A549 (cell line): ENCODE data around the gene HOXA4. TPM values are rescaled to one million over a fixed set of nuclear protein-coding genes. Genes with fewer than 3 reads are reported as not detected.

ENCODE experiments used
- ATAC-seq, 2 experiments: fragments of 200-7000 bp in 1 of 2; fragments of >200 bp in 1 of 2; cut with Nextera tagmentation in 1 of 2; cut with Tn5 transposase in 1 of 2; 3 replicates each; pipeline versions ENCODE4 v1.8.0 to v1.9.1; 2018 to 2020; ENCODE audit warnings: mild to moderate bottlenecking in 1 of 2, moderate library complexity in 1 of 2
- CTCF ChIA-PET: fragments of 300-600 bp; sonication (Branson Sonifier 250); formaldehyde crosslinking; extraction: SDS; loops from one replicate; lab custom pipeline; 2021; ENCODE audit warnings: antibody characterized with exemption, inconsistent platforms; lab: Yijun Ruan, JAX
- POLR2A ChIA-PET: fragments of 350-600 bp; formaldehyde crosslinking; extraction: SDS; loops from one replicate; lab custom pipeline; 2021; ENCODE audit warnings: antibody characterized with exemption, inconsistent platforms; lab: Yijun Ruan, JAX
- DNase-seq, 2 experiments: peaks; one replicate each; pipeline versions ENCODE4 v3.0.0 to v3.0.0-alpha.2; 2011 to 2016; ENCODE audit warnings: low read depth in 1 of 2, low spot score in 1 of 2
- FAIRE-seq: peaks from 2 replicates; lab custom pipeline; 2011; peaks lifted over from hg19 to GRCh38; lab: Jason Lieb, UNC
- H3K27ac ChIP-seq, 2 experiments: fragments of >200 bp; sonication (Bioruptor Twin); formaldehyde crosslinking; 3 replicates each; pipeline ENCODE4 v1.5.1; 2016 to 2017
- H3K4me1 ChIP-seq: fragments of >200 bp; sonication (Bioruptor Twin); formaldehyde crosslinking; 3 replicates; pipeline ENCODE4 v1.6.1; 2016
- H3K4me2 ChIP-seq: fragments of >200 bp; sonication (Bioruptor Twin); formaldehyde crosslinking; 3 replicates; pipeline ENCODE4 v1.6.1; 2016
- H3K4me3 ChIP-seq: fragments of >200 bp; sonication (Bioruptor Twin); formaldehyde crosslinking; 3 replicates; pipeline ENCODE4 v1.5.1; 2016
- H3K9me3 ChIP-seq: fragments of >200 bp; sonication (Bioruptor Twin); formaldehyde crosslinking; 3 replicates; pipeline ENCODE4 v1.6.1; 2016
- BHLHE40 ChIP-seq: IDR thresholded peaks from 2 replicates; pipeline ENCODE4 v1.6.1; 2012; ENCODE audit warnings: low read depth, low read length, inconsistent platforms
- CEBPB ChIP-seq, 2 experiments: fragments of >200 bp in 1 of 2; sonication (Bioruptor Twin) in 1 of 2; formaldehyde crosslinking in 1 of 2; IDR thresholded peaks; 2 replicates each; pipeline ENCODE4 v1.6.1; 2012 to 2016
- CHD4 ChIP-seq: fragments of 200-600 bp; sonication (generic); IDR thresholded peaks from 2 replicates; pipeline ENCODE4 v1.6.1; 2016; ENCODE audit warnings: antibody characterized with exemption, mild to moderate bottlenecking, borderline replicate concordance
- E2F6 ChIP-seq: IDR thresholded peaks from 2 replicates; pipeline ENCODE4 v1.6.1; 2012; ENCODE audit warnings: low read depth, borderline replicate concordance
- EHMT2 ChIP-seq: fragments of 200-600 bp; sonication (generic); IDR thresholded peaks from 2 replicates; pipeline ENCODE4 v1.6.1; 2016; ENCODE audit warnings: antibody characterized with exemption, low read depth, mild to moderate bottlenecking, moderate library complexity
- FOXS1 ChIP-seq: fragments of 250-450 bp; sonication (Bioruptor Pico); IDR thresholded peaks from 2 replicates; pipeline ENCODE4 v1.5.0; 2020; ENCODE audit warnings: mild to moderate bottlenecking, moderate library complexity
- HES2 ChIP-seq: fragments of >200 bp; sonication (Bioruptor Twin); formaldehyde crosslinking; IDR thresholded peaks from 2 replicates; pipeline ENCODE4 v1.6.1; 2016
- HMGXB4 ChIP-seq: fragments of 250-450 bp; sonication (Bioruptor Pico); IDR thresholded peaks from 2 replicates; pipeline ENCODE4 v1.5.0; 2021; ENCODE audit warnings: mild to moderate bottlenecking, moderate library complexity, borderline replicate concordance
- MAFK ChIP-seq: fragments of 450-650 bp; IDR thresholded peaks from 2 replicates; pipeline ENCODE4 v1.6.1; 2014; ENCODE audit not compliant: partially characterized antibody
- MYC ChIP-seq: IDR thresholded peaks from 2 replicates; pipeline ENCODE4 v1.6.1; 2012; ENCODE audit warnings: mild to moderate bottlenecking, inconsistent platforms, low read length, improper control_type of control experiment, borderline replicate concordance
- NPAS2 ChIP-seq: fragments of 250-450 bp; sonication (Bioruptor Pico); IDR thresholded peaks from 2 replicates; pipeline ENCODE4 v1.8.0; 2022; ENCODE audit warnings: mild to moderate bottlenecking, moderate library complexity, borderline replicate concordance
- PBX3 ChIP-seq: IDR thresholded peaks from 2 replicates; pipeline ENCODE4 v1.6.1; 2012
- RAD21 ChIP-seq, 2 experiments: fragments of >200 bp in 1 of 2; sonication (Bioruptor Twin) in 1 of 2; formaldehyde crosslinking in 1 of 2; IDR thresholded peaks in 1 of 2; conservative IDR thresholded peaks in 1 of 2; 2 replicates in 1 of 2; 3 replicates in 1 of 2; pipeline ENCODE4 v1.6.1; 2012 to 2018; ENCODE audit warnings: inconsistent platforms in 1 of 2
- REST ChIP-seq: fragments of 200-600 bp; sonication (generic); IDR thresholded peaks from 2 replicates; pipeline ENCODE4 v1.6.1; 2016; ENCODE audit warnings: antibody characterized with exemption, mild to moderate bottlenecking, moderate library complexity
- RNF2 ChIP-seq: fragments of 200-600 bp; sonication (generic); IDR thresholded peaks from 2 replicates; pipeline ENCODE4 v1.6.1; 2016; ENCODE audit warnings: low read depth, mild to moderate bottlenecking, antibody characterized with exemption, moderate library complexity, borderline replicate concordance
- TFCP2L1 ChIP-seq: fragments of 250-450 bp; sonication (Bioruptor Pico); IDR thresholded peaks from 2 replicates; pipeline ENCODE4 v1.5.0; 2021; ENCODE audit warnings: mild to moderate bottlenecking
- TP53 ChIP-seq: fragments of 250-450 bp; sonication (Bioruptor Pico); IDR thresholded peaks from 2 replicates; pipeline ENCODE4 v1.5.0; 2021; ENCODE audit warnings: mild to moderate bottlenecking, moderate library complexity
- ZSCAN20 ChIP-seq: fragments of 250-450 bp; sonication (Bioruptor Pico); IDR thresholded peaks from 2 replicates; pipeline ENCODE4 v1.8.0; 2022; ENCODE audit warnings: mild to moderate bottlenecking, moderate library complexity
- WGBS: methylation state at CpG from one replicate; pipeline ENCODE4 v1.1.6; 2017; ENCODE audit errors: missing lambda C conversion rate; 5-methylcytosine and 5-hydroxymethylcytosine counted together
- polyA plus RNA-seq, 4 experiments: library from polyadenylated mRNA; depleted of rRNA in 3 of 4; stranded (reverse); fragments of >200 nt; fragmentation: RNase III in 1 of 4; extraction: RNeasy Plus Mini Kit Qiagen cat#74134 plus additional on column Dnase treatment in 1 of 4; gene quantifications; 2 replicates in 3 of 4; 3 replicates in 1 of 4; pipeline ENCODE4 v1.2.3, GENCODE V29; 2011 to 2017

Gene HOXA4
- polyA plus RNA-seq, 2 of the 4 experiments (the other 2 are of a cell fraction), result 2.1 to 2.6 TPM

- POLR2A ChIA-PET, result no interaction called here
- CTCF ChIA-PET, result interaction anchor here (1.2 to 11.1 kb wide), 4 partner anchors 15 to 464 kb away, joined by 3 to 160 read pairs (median 68); partner anchors contain the start of genes HOXA4 and HOXA9
- ATAC-seq, result no peak
- peaks cover 17% of the 10 kb centered on the region for H3K4me1 ChIP-seq
- no peak overlapping the region for H3K27ac ChIP-seq
- DNase-seq, result no peak
- H3K9me3 ChIP-seq, result no peaks in the 10 kb centered on the region
- no peak overlapping the region for H3K4me3 ChIP-seq
- H3K4me2 ChIP-seq, result no peak overlapping the region
- 88% methylated on average over 11 of the region's 11 CpGs for WGBS
- no peak for FAIRE-seq
- TF ChIP-seq E2F6 (no peak), EHMT2 (no peak), TP53 (CRISPR knock-in tag) (no peak), RAD21 (conservative IDR thresholded peaks at IDR 0.05 in 1 of 2, IDR thresholded peaks at IDR 0.05 in 1 of 2) (no peak), ZSCAN20 (CRISPR knock-in tag) (no peak), BHLHE40 (no peak), TFCP2L1 (no peak), RNF2 (no peak), MAFK (no peak), CEBPB (IDR thresholded peaks at IDR 0.05) (no peak)
Observed at GRCh38 chr7:27145914-27146412, 15.4 kb upstream of the HOXA4 start.

DNA sequence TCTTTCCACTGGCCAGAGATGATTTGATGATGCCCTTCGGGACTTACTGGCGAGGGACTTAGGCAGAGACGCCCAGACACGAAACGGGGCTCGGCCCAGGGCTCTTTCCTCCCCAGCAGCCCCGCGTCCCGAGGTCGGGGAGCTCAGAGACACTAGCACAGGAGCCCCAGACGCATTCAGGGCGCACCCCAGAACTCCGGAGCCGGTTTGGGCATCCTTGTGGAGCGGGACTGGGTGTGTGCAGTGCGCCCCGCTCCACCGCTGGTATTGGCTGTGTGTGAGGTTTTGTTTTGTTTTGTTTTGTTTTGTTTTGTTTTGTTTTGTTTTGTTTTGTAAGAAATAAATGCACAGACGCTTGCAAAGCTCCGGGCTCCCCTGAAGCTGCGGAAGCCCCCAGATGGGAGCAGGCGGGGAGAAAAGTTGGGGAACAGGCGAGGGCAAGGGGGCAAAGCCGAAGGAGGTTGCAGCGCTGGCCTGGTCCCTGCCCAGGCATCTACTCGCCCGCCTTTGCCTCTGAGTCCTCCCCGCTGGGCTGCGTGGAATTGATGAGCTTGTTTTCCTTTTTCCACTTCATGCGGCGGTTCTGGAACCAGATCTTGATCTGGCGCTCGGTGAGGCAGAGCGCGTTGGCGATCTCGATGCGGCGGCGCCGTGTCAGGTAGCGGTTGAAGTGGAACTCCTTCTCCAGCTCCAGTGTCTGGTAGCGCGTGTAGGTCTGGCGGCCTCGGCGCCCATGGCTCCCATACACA lies 14.8 kb upstream of the HOXA4 start:
- DNase-seq (no peak), ATAC-seq (no peak), FAIRE-seq (no peak)
- CTCF ChIA-PET, result interaction anchor here (0.6 to 11.1 kb wide), 14 partner anchors 9 to 770 kb away, joined by 3 to 160 read pairs (median 5); partner anchors contain the start of genes HOXA4 and HOXA9
- TF ChIP-seq NPAS2 (CRISPR knock-in tag) (no peak), FOXS1 (CRISPR knock-in tag) (no peak), ZSCAN20 (CRISPR knock-in tag) (no peak), CHD4 (no peak), HMGXB4 (CRISPR knock-in tag) (no peak), HES2 (no peak), MYC (no peak), PBX3 (no peak), RNF2 (no peak), REST (no peak)
- Histone ChIP-seq H3K9me3 (no peaks in the 10 kb centered on the region), H3K4me1 (peaks cover 17% of the 10 kb centered on the region), H3K27ac (no peak overlapping the region), H3K4me3 (no peak overlapping the region), H3K4me2 (no peak overlapping the region)
- POLR2A ChIA-PET, result no interaction called here
- WGBS, result 93% methylated on average over 47 of the region's 47 CpGs
